DND-41 (cell line): Measurements from ENCODE around the gene ALDH9A1.

Experiments used
- EZH2 ChIP-seq: IDR thresholded peaks from 3 replicates; pipeline ENCODE4 v1.6.1; 2012; ENCODE audit warnings: borderline replicate concordance, low read depth, mild to moderate bottlenecking, moderate library complexity, low read length, inconsistent platforms; ENCODE audit not compliant: severe bottlenecking
- TF ChIP-seq, protein P1 (sequence below): IDR thresholded peaks from 2 replicates; pipeline ENCODE4 v1.5.1; 2012; ENCODE audit warnings: borderline replicate concordance, low read length, moderate library complexity, mild to moderate bottlenecking; ENCODE audit not compliant: poor library complexity, severe bottlenecking; ENCODE audit errors: extremely low read depth

DNA sequence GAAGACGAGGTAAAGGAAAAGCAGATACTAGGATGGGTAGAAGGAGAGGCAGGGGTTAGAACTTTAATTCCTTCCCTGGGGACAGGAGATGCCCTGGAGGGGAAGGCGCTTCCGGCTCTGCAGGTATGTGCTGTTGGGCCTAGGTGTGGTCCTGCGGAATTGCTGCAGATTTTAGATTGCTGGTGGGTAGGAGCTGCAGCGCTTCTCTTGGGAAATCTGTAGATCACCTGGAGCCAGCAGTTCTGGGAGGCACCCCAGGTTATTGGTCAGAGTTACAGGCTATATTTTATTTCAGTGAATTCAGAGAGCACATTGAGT, 66.3 kb downstream of the ALDH9A1 start:
- TF ChIP-seq, protein P1, sequence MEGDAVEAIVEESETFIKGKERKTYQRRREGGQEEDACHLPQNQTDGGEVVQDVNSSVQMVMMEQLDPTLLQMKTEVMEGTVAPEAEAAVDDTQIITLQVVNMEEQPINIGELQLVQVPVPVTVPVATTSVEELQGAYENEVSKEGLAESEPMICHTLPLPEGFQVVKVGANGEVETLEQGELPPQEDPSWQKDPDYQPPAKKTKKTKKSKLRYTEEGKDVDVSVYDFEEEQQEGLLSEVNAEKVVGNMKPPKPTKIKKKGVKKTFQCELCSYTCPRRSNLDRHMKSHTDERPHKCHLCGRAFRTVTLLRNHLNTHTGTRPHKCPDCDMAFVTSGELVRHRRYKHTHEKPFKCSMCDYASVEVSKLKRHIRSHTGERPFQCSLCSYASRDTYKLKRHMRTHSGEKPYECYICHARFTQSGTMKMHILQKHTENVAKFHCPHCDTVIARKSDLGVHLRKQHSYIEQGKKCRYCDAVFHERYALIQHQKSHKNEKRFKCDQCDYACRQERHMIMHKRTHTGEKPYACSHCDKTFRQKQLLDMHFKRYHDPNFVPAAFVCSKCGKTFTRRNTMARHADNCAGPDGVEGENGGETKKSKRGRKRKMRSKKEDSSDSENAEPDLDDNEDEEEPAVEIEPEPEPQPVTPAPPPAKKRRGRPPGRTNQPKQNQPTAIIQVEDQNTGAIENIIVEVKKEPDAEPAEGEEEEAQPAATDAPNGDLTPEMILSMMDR = no peak
- TF ChIP-seq EZH2 = no peak
